Neural crest cell (in vitro differentiated cells): ENCODE measurements around the gene TPMT. TPM values are rescaled to one million over a fixed set of nuclear protein-coding genes. Genes with fewer than 3 reads are reported as not detected.

ENCODE experiments used
- DNase-seq: peaks from one replicate; pipeline ENCODE4 v3.0.0; 2021; ENCODE audit warnings: low read depth, mixed read lengths, low spot score
- H3K27ac Mint-ChIP-seq: one replicate; pipeline ENCODE4 v1.8.0; 2021; ENCODE audit warnings: mild to moderate bottlenecking, mixed read lengths; ENCODE audit not compliant: unreplicated experiment
- H3K27me3 Mint-ChIP-seq: 2 replicates; pipeline ENCODE4 v1.8.0; 2021; ENCODE audit warnings: low read depth, mild to moderate bottlenecking, mixed read lengths
- H3K36me3 Mint-ChIP-seq: 2 replicates; pipeline ENCODE4 v1.8.0; 2021; ENCODE audit warnings: low read depth, mild to moderate bottlenecking, mixed read lengths
- H3K4me1 Mint-ChIP-seq: 2 replicates; pipeline ENCODE4 v1.8.0; 2021; ENCODE audit warnings: mixed read lengths
- H3K4me3 Mint-ChIP-seq: one replicate; pipeline ENCODE4 v1.8.0; 2021; ENCODE audit warnings: mild to moderate bottlenecking, mixed read lengths
- H3K9me3 Mint-ChIP-seq: 2 replicates; pipeline ENCODE4 v1.8.0; 2021; ENCODE audit warnings: mixed read lengths
- CTCF ChIP-seq: fragments of 200-600 bp; sonication (generic); conservative IDR thresholded peaks from 2 replicates; pipeline ENCODE4 v1.5.0; 2021; ENCODE audit warnings: antibody characterized with exemption, mild to moderate bottlenecking
- total RNA-seq: library from RNA; stranded (reverse); gene quantifications from 2 replicates; pipeline ENCODE4 v1.2.1, GENCODE V29; 2021

TPMT gene
- total RNA-seq, 1 donor from 2014 or later: 7.5 TPM

GRCh38 chr6:18126121-18126520 lies 28.8 kb downstream of the TPMT start:
- H3K36me3 Mint-ChIP-seq: peaks cover 2% of the 10 kb centered on the region
- TF ChIP-seq CTCF: no peak
- H3K27me3 Mint-ChIP-seq: peaks cover 32% of the 10 kb centered on the region
- DNase-seq: no peak
- H3K27ac Mint-ChIP-seq: no peak overlapping the region
- peaks cover 7% of the 10 kb centered on the region for H3K4me1 Mint-ChIP-seq
- no peak overlapping the region for H3K4me3 Mint-ChIP-seq
- no peaks in the 10 kb centered on the region for H3K9me3 Mint-ChIP-seq

GRCh38 chr6:18122128-18123093 lies 32.5 kb downstream of the TPMT start, which contains the start of gene NHLRC1:
Gene NHLRC1, minus strand, starts transcription at chr6:18122677. Its CDS starts 71 bp downstream, at chr6:18122606.
- no peaks in the 10 kb centered on the region for H3K36me3 Mint-ChIP-seq
- H3K9me3 Mint-ChIP-seq: no peaks in the 10 kb centered on the region
- peaks cover 7% of the 10 kb centered on the region for H3K4me1 Mint-ChIP-seq
- H3K27ac Mint-ChIP-seq: no peak within 1 kb of the TSS
- peak within 1 kb of the TSS; percentile 64 for H3K4me3 Mint-ChIP-seq
- peaks cover 67% of the 10 kb centered on the region for H3K27me3 Mint-ChIP-seq
- TF ChIP-seq CTCF: peak; percentile 89
- peak; percentile 81 for DNase-seq

- DNase-seq: no peak
- H3K27me3 Mint-ChIP-seq: peaks cover 71% of the 10 kb centered on the region
- H3K4me3 Mint-ChIP-seq: peak overlapping the region; percentile 24
- H3K4me1 Mint-ChIP-seq: peaks cover 7% of the 10 kb centered on the region
- H3K36me3 Mint-ChIP-seq: no peaks in the 10 kb centered on the region
- TF ChIP-seq CTCF: no peak
- H3K9me3 Mint-ChIP-seq: no peaks in the 10 kb centered on the region
- H3K27ac Mint-ChIP-seq: no peak overlapping the region
Measured at GRCh38 chr6:18121580-18122127, 33.2 kb downstream of the TPMT start.

- Mint-ChIP-seq H3K27me3 (peaks cover 66% of the 10 kb centered on the region), H3K27ac (no peak overlapping the region), H3K36me3 (no peaks in the 10 kb centered on the region), H3K4me1 (peaks cover 7% of the 10 kb centered on the region), H3K4me3 (no peak overlapping the region), H3K9me3 (no peaks in the 10 kb centered on the region)
- TF ChIP-seq CTCF: no peak
- DNase-seq: no peak
Measured at GRCh38 chr6:18119236-18119635, 35.6 kb downstream of the TPMT start.

- Mint-ChIP-seq H3K4me1 (peaks cover 7% of the 10 kb centered on the region), H3K27me3 (peaks cover 69% of the 10 kb centered on the region), H3K4me3 (no peak overlapping the region)
Measured at GRCh38 chr6:18118330-18118729, 36.5 kb downstream of the TPMT start.

More at GRCh38 chr6:18118330-18118729, 36.5 kb downstream of the TPMT start:
- Mint-ChIP-seq H3K36me3 (no peaks in the 10 kb centered on the region), H3K27ac (no peak overlapping the region), H3K9me3 (no peaks in the 10 kb centered on the region)
- no peak for DNase-seq
- no peak for TF ChIP-seq CTCF
